ENCODE data around the gene MAP6D1. TPM values are rescaled to one million over a fixed set of nuclear protein-coding genes. Genes with fewer than 3 reads are reported as not detected.
A peak's percentile ranks its signal among the peaks of the same experiment; 100 is the strongest.

Gene MAP6D1
- total and polyA plus RNA-seq, 2 of the 4 experiments (the other 2 are of a cell fraction) = 2.7 to 5.2 TPM

DNA sequence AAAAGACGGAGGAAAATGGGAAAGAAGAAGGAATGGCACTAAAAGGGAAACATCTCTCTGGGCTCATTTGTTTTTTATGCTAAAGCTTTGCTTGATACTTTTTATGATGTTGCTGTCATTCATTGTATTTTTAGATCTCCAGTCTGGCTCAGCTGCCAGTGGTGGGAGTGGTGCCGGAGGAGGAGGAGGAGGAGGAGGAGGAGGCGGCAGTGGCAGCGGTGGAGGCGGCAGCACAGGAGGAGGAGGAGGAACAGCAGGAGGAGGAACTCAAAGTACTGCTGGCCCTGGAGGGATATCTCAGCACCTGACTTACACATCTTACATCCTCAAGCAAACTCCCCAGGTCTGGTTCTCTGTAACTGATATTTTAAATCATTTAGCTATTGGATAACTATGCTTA is 49.6 kb downstream of the MAP6D1 start:
- no peak overlapping the region for H3K4me3 ChIP-seq (ENCODE audit: insufficient read depth, low read depth, low read length)
- peak overlapping the region; percentile 61 for H3K23ac ChIP-seq (ENCODE audit: low read depth, low read length)
- peak overlapping the region; percentile 58 for H2BK5ac ChIP-seq (ENCODE audit: low read depth, low read length, poor library complexity, severe bottlenecking)
- no TSS peak for BruUV-seq (replicated peaks)
- H3K27ac ChIP-seq (ENCODE audit: insufficient read depth, low read length) = peak overlapping the region; percentile 32; the same call in 1 of the 2 replicates
- peaks cover 53% of the 10 kb centered on the region for H3K36me3 ChIP-seq (ENCODE audit: control insufficient read depth, insufficient read depth, low read length)
- no peak for ATAC-seq (ENCODE audit: low read depth)
- H4K8ac ChIP-seq (ENCODE audit: low read depth in 2 of 2, low read length in 2 of 2) = peak overlapping the region in 1 of 2 experiments; percentile 69; a peak in 2 of 4 replicates
- peak overlapping the region; percentile 77 for H2BK120ac ChIP-seq (ENCODE audit: low read depth, low read length)
- peaks cover 12% of the 10 kb centered on the region; the same call in 1 of the 2 replicates for H3K4me1 ChIP-seq (ENCODE audit: control insufficient read depth, insufficient read depth, low read length)
- H3K79me1 ChIP-seq (ENCODE audit: low read depth in 1 of 2, low read length in 2 of 2) = peaks cover 7 to 19% of the 10 kb centered on the region in 2 experiments
- no peak overlapping the region for H3K18ac ChIP-seq (ENCODE audit: low read depth, low read length)
- no peak overlapping the region; the same call in 1 of the 2 replicates for H2BK20ac ChIP-seq (ENCODE audit: low read depth, low read length)
- in situ Hi-C loops (cut with MboI; ENCODE audit: low sequenced_read_pairs) (no loop called here), dilution Hi-C loops (cut with HindIII; ENCODE audit: low sequenced_read_pairs, unreplicated experiment) (no loop called here), intact Hi-C loops (cut with micrococcal nuclease) (loop anchor here (10.0 kb wide), 1 partner anchor 51 kb away; no protein-coding TSS in a partner anchor)
- POLR2A ChIA-PET (ENCODE audit: unreplicated experiment) = no interaction called here
- TF ChIP-seq MAFK (IDR thresholded peaks at IDR 0.05; ENCODE audit: low read depth, low read length) (no peak), RAD21 (IDR thresholded peaks at IDR 0.05; ENCODE audit: low read length) (no peak), SMC3 (IDR thresholded peaks at IDR 0.05; ENCODE audit: low read depth, low read length) (no peak), CHD1 (IDR thresholded peaks at IDR 0.05; ENCODE audit: low read depth, low read length) (no peak), FOS (IDR thresholded peaks at IDR 0.05; ENCODE audit: low read depth, low read length) (no peak), POLR2A (IDR thresholded peaks at IDR 0.05; ENCODE audit: low read depth, low read length) (no peak), MAZ (IDR thresholded peaks at IDR 0.05; ENCODE audit: borderline replicate concordance, low read depth, low read length) (no peak), RFX5 (IDR thresholded peaks at IDR 0.05; ENCODE audit: low read depth, low read length) (no peak), CEBPB (IDR thresholded peaks at IDR 0.05; ENCODE audit: low read depth, low read length) (no peak), NFE2L2 (IDR thresholded peaks at IDR 0.05; ENCODE audit: low read depth, low read length) (no peak), RCOR1 (IDR thresholded peaks at IDR 0.05; ENCODE audit: insufficient replicate concordance, low read length) (no peak)
- TF ChIP-seq, protein P1, sequence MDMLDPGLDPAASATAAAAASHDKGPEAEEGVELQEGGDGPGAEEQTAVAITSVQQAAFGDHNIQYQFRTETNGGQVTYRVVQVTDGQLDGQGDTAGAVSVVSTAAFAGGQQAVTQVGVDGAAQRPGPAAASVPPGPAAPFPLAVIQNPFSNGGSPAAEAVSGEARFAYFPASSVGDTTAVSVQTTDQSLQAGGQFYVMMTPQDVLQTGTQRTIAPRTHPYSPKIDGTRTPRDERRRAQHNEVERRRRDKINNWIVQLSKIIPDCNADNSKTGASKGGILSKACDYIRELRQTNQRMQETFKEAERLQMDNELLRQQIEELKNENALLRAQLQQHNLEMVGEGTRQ (IDR thresholded peaks at IDR 0.05; ENCODE audit: low read depth, low read length) = no peak
- TF ChIP-seq, protein P2, sequence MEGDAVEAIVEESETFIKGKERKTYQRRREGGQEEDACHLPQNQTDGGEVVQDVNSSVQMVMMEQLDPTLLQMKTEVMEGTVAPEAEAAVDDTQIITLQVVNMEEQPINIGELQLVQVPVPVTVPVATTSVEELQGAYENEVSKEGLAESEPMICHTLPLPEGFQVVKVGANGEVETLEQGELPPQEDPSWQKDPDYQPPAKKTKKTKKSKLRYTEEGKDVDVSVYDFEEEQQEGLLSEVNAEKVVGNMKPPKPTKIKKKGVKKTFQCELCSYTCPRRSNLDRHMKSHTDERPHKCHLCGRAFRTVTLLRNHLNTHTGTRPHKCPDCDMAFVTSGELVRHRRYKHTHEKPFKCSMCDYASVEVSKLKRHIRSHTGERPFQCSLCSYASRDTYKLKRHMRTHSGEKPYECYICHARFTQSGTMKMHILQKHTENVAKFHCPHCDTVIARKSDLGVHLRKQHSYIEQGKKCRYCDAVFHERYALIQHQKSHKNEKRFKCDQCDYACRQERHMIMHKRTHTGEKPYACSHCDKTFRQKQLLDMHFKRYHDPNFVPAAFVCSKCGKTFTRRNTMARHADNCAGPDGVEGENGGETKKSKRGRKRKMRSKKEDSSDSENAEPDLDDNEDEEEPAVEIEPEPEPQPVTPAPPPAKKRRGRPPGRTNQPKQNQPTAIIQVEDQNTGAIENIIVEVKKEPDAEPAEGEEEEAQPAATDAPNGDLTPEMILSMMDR (conservative IDR thresholded peaks at IDR 0.05; ENCODE audit: low read depth, low read length) = no peak
- TF ChIP-seq, protein P3, sequence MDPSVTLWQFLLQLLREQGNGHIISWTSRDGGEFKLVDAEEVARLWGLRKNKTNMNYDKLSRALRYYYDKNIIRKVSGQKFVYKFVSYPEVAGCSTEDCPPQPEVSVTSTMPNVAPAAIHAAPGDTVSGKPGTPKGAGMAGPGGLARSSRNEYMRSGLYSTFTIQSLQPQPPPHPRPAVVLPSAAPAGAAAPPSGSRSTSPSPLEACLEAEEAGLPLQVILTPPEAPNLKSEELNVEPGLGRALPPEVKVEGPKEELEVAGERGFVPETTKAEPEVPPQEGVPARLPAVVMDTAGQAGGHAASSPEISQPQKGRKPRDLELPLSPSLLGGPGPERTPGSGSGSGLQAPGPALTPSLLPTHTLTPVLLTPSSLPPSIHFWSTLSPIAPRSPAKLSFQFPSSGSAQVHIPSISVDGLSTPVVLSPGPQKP (IDR thresholded peaks at IDR 0.05; ENCODE audit: borderline replicate concordance, low read depth, low read length) = no peak
- H3K14ac ChIP-seq (replicated peaks; ENCODE audit: low read depth, low read length) = no peak overlapping the region
- no CpG with 5 or more reads among the region's 5 CpGs for WGBS, 2 experiments (ENCODE audit: extremely low coverage in 2 of 2, insufficient read length in 1 of 2)
- no peak overlapping the region for H3K56ac ChIP-seq (ENCODE audit: extremely low read depth, insufficient read depth, low read length)
- no peaks in the 10 kb centered on the region; the same call in 1 of the 2 replicates for H4K20me1 ChIP-seq (ENCODE audit: insufficient read depth, low read length)
- H4K91ac ChIP-seq (ENCODE audit: insufficient read depth, low read depth, low read length) = no peak overlapping the region; the same call in 1 of the 2 replicates
- H3K9me3 ChIP-seq (ENCODE audit: control insufficient read depth, insufficient read depth, low read length) = no peaks in the 10 kb centered on the region
- peaks cover 5% of the 10 kb centered on the region; the same call in 1 of the 2 replicates for H3K9me1 ChIP-seq (ENCODE audit: insufficient read depth, low read length)
- H3K4me2 ChIP-seq (ENCODE audit: low read depth, low read length) = no peak overlapping the region
- no peak overlapping the region for H4K5ac ChIP-seq (ENCODE audit: low read depth, low read length)
- H2AK9ac ChIP-seq (replicated peaks; ENCODE audit: low read depth, low read length, poor library complexity) = no peak overlapping the region
- no peaks in the 10 kb centered on the region for H3K27me3 ChIP-seq (ENCODE audit: control insufficient read depth, insufficient read depth, low read length)
- CTCF ChIA-PET = no interaction called here
- H3K4ac ChIP-seq (ENCODE audit: low read depth, low read length) = peak overlapping the region; percentile 86
- 0 out of 3 replicates have a peak overlapping the region, but pooled peaks have one; percentile 17 for H2BK15ac ChIP-seq (ENCODE audit: low read depth, low read length)
- H2AFZ ChIP-seq (replicated peaks; ENCODE audit: low read length, poor library complexity) = no peak overlapping the region
- H3K9ac ChIP-seq (ENCODE audit: low read depth, low read length) = no peak overlapping the region
- no peak for DNase-seq
- H2AK5ac ChIP-seq (ENCODE audit: low read depth, low read length) = peak overlapping the region; percentile 58; the same call in 1 of the 2 replicates

Data from IMR-90 (cell line).